Measurements from ENCODE around the gene RCHY1.
"Not testable (repeated sequence)": the region's sequence is repeated elsewhere in the genome, so short reads cannot be mapped to it uniquely, and the experiment has no call there.

The RCHY1 gene

DNA sequence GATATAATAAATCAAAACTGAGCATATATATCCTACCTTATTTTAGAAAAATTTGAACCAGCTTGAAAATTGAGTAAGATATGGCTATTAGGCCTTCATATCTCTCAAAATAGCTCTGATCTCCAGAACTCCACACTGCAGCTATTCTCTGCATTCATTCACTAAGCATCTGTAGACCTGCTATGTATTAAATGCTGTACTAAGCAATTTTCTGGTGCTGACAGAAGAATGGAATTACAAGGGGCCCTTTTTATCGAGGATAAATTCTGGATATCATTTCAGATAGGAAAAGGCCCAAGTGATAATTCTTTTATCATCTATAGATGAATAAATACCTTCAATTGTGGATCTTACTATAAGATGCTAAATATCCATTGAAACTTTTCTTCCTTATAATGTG, 1.9 kb upstream of the RCHY1 start:
- no peak for DNase-seq (ENCODE audit: low read depth, low spot score)

DNA sequence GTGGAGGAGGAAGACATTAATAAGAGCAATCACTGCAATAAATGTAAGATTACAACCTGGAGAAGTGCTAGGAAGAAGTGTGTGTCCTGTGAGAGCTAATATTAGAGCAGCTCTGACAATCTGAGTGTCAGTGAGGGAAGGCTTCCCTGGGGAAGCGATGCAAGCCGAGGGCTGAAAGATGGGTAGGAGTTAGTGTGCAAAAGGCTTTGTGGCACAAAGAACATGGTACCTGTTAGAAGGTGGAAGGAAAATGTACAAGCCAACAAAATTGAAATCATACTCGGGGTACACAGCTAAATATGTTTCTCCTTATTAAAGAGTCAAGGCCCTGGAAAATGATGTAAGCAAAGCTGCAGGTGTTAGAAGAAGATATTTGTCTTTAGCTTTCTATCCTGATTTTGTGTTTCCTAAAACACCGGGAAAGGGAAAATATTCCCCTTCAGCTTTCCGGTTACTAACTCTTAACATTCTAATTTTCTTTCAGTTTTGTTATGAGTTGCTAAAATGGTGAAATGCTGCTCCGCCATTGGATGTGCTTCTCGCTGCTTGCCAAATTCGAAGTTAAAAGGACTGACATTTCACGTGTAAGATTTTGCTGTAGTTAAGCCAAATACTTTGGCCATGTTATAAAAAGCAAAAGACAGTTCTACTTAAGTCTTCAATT, 878 bp upstream of the RCHY1 start:
- DNase-seq (ENCODE audit: low read depth, low spot score) = no peak

DNA sequence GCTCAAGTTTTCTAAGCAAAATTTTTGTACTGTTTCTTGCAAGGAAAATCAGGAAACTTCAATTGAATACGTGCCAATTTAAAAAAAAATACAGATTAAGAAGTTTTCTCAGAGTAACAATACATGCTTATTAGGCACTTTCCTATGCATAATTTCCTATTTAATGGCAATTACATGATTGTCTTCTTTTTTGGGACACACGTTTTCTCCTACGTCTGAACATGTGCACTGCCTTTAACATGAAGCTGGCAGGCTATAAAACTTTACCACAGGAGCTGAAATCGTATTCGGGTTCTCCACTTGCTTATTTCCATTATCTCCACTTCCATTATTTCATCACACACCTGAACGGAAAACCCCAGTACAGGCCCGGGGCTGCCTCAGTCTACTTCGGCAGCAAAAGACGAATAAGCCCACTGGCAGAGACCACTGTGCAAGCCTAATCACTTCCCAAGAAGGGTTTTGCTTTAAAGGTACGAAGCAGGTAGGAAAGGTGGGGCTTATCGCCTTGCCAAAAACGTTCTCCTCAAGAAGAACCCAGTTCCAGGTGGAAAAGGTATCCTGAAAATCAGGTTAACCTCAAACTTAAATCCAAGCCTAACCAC, 575 bp downstream of the RCHY1 start:
- no peak for DNase-seq (ENCODE audit: low read depth, low spot score)

DNA sequence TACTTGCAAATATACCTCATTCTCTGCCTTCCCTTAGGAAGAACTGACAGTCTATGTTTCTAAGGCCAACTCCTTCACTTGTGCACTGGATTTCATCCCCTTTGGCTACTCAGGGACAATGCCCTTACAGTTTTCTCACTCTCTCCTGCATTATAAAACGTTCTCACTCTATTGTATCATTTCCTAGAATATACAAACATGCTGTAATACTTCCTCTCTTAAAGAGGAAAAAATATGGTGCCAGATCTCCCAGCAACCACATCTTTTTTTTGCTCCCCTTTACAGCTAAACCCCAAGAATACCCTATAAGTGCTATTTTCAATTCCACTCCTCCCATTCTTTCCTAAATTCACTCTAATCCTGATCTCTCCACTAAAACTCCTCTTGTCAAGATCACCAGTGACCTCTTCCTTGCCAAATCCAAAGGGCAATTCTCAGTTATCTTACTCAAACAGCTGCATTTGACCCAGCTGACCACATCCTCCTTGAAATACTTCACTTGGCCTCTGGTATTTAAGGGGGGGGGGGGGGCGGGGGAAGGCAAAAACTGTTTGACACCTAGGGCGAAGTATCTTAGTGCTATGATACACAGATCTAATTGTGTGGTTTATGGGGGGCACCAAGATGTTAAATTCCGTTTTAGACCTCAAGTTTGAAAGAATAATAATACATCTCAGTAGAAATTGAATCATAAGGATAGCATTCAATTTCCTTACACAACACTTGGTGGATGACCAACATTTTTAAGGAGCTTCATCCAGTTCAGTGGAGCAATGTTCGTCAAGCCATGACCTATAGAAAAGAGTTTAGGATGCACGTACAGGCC, 1.6 kb downstream of the RCHY1 start:
- DNase-seq (ENCODE audit: low read depth, low spot score) = peak; percentile 49

DNA sequence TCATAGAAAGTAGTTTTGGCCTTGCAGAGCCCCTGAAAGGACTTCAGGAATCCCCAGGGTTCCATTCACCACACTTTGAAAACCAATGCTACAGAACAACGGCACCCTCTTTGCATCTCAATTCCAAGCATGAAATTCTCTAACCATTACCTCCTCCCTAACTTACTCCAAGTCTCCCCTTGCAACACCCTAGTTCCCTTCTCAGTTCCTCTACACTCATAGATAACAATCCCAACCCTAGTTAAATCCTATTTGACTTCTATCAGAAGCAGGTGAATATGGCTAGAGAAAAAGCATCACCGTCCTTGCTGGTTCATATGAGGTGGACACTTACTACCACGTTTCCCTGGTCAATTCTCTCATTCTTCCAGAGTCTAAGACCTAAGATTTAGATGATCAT, 2.4 kb downstream of the RCHY1 start:
- no peak for DNase-seq (ENCODE audit: low read depth, low spot score)

DNA sequence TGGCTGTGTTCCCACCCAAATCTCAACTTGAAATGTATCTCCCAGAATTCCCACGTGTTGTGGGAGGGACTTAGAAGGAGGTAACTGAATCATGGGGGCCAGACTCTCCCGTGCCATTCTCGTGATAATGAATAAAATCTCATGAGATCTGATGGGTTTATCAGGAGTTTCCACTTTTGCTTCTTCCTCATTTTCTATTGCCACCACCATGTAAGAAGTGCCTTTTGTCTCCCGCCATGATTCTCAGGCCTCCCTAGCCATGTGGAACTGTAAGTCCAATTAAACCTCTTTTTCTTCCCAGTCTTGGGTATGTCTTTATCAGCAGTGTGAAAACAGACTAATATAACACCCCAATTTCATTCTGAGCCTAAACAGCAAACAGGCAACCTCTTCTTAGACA, 4.6 kb downstream of the RCHY1 start:
- DNase-seq (ENCODE audit: low read depth, low spot score) = not testable (repeated sequence)

DNA sequence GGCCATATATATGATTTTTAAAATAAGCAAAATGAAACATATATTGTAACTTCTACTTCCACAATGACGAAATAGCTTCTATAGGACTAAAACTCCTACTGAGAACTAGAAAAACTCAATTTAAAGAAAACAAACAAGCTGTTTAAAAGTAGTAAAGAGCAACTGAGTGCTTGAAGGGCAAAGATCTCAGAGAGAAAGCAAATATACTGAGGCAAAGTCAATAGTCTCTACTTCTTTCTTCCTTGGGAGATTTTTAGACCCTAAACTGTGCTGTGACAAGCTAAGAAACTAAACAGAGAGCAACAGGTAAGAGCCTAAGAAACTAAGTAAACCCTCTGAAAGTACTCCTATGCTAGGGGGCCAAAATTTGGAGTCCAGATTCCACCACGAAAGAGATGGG, 8.6 kb downstream of the RCHY1 start:
- DNase-seq (ENCODE audit: low read depth, low spot score) = no peak

DNA sequence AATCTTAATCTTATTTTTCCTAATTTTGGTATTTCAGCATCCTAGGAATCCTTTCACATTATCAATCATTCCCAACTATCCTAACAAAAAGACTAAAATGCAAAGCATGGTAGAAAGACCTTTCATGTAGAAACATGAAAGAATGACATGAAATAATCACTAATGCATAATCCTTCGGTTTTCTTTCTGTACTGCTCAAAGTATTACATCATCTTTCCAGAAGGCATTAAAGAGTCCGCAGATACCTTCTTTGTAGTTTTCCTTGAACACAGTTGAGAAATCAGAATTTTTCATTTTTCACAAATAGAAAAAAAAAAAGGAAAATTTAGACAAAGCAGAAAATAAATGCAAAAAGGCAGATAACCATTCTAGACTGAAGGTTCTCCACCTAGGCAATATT, 11.5 kb downstream of the RCHY1 start:
- DNase-seq (ENCODE audit: low read depth, low spot score) = no peak

DNA sequence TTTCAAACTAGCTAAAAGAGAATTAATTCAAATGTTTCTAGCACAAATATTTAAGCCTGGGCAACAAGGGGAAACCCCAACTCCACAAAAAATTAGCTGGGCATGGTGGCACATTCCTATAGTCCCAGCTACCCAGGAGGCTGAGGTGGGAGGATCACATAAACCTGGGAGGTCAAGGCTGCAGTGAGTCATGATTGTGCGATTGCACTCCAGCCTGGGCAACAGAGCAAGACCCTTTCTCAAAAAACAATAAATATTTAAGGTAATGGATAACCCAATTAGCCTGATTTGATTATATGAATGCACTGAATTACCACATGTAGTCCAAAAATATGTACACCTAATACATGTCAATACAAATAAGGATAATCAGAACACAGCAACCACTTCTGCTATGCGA, 14.3 kb downstream of the RCHY1 start:
- no peak for DNase-seq (ENCODE audit: low read depth, low spot score)

DNA sequence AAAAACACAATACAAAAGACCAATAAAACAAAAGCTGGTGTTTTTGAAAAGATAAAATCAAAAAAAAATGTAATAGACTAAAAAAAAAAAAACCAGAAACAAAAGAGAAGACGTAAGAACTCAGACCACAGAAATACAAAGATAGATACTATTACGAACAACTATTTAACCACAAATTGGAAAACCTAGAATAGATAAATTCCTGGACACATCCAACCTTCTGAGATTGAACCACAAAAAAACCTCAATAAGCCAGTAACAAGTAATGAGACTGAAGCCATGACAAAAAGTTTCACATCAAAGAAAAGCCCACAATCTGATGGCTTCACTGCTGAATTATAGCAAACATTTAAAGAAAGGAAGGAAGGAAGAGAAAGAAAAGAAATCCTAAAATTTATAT, 16.2 kb downstream of the RCHY1 start:
- DNase-seq (ENCODE audit: low read depth, low spot score) = no peak

DNA sequence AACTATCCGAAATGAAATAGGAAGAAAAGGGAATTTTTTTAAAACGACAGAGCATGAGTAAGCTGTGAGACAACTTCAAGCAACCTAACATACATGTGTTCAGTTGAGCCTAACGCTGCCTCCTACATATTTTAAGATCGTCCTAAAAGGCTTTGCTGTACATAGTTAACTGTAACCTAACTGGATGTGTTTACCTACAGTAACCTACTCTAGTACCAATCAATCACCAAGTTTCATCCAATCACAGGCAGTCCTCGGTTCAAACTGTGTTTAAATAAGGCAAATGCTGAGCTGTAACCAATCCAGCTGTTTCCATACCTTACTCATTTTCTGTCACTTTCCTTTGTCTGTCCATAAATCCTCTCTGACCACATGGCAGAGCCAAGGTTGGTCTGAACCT, 17.1 kb downstream of the RCHY1 start:
- DNase-seq (ENCODE audit: low read depth, low spot score) = no peak

DNA sequence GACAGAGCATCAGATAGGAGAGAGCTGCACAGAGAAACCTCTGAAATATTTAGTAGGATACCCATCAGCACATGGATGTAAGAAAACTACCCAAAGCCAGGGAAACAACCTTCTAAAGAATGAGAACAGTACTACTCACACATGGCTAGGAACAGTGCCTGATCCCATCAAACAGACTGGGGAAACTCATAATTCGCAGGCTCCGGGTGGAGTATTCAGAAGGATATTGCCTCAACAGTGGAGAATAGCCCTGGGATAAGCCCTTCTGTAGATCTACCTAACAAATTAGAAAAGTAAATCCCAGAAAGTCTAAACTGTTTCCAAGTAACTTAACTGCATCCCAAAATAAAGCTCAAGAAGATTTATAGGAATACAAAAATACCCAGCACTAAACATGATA, 17.8 kb downstream of the RCHY1 start:
- no peak for DNase-seq (ENCODE audit: low read depth, low spot score)

DNA sequence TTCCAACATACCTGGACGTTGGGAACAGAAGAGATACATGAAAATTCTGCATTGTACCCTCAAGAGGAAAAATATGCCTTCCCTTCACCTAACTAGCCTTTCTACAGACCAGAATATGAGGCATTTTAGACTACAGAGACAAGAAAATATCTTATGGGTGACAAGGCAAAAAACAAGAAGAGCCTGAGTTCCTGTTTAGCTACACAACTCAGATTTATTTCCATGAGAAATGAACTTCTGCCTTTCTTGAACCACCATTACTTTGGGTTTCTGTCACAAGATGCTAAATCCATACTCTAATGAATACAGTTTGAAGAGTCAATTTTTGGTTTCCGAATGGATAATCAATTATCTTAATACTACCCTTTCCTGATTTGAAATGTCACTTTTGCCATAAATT, 18.7 kb downstream of the RCHY1 start:
- DNase-seq (ENCODE audit: low read depth, low spot score) = no peak

DNA sequence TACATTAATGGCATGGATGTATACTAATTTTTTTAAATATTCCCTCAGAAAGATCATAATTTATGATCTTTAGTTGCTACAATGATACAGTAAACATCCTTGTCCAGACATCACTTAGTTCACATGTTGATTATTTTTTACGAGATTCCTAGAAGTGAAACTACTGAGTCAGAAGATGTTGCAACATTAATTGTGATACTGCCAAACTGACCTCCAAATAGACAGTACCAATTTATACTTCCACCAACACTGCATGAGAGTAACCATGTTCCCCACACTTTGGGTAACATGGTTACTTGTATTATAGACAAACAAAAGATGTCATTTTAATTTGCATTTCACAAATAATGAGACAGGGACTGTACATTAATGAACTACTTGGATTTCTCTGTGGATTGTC, 19.6 kb downstream of the RCHY1 start:
- DNase-seq (ENCODE audit: low read depth, low spot score) = peak; percentile 27

DNA sequence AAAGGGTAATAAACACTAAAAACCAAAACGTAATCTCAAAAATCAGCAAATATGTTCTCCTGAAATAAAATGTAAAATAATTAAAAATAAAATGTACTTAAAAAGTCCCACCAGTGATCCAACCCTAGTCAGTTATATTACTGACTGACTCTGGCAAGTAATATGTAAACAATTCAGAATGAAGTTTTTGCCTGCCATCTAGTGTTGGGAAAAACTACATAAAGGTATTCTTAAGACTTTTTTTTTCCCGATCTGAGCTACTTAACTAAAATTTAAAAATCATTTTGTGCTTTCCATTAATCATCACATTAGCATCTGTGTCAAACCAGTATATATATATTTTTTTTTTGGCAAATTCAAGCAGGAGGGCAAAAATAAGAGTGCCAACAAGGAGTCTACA, 24.0 kb downstream of the RCHY1 start:
- DNase-seq (ENCODE audit: low read depth, low spot score) = peak; percentile 23

DNA sequence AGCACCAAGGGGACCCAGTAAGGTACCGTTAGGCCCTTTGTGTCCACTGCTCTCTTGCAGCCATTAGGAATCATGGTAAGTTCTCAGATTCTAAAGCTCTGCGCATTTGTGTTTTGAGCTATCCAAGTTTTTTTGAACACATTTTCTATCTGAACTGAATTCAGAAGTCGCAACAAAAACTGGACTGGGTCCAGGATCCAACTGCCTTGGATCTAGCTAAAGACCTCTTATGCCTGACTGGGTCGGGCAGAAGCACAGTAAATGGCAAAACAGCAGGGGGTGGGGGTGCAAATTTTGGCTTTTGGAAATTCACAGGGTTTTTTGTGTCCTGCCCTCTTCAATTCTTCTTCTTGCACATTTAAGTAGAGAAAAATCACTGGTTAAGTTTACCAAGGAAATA, 30.0 kb downstream of the RCHY1 start:
- peak; percentile 17 for DNase-seq (ENCODE audit: low read depth, low spot score)

DNA sequence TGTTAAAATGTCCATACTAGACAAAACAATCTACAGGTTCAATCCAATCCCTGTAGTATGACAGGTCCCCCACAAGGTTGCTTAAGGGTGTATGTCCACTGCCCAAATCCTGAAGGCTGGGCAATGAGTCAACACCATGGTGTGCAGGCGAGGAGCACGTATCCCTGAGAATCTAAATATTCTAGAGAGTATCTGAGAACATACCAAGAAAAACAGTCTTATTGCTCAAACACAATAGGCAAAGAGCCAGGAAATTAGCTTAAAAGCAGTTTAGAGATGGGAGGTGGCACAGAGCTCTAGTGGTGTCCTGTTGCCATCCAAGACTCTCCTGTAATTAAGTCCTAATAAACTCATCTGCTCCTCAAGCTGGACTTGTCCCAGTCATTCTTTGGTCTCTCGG, 37.0 kb downstream of the RCHY1 start:
- DNase-seq (ENCODE audit: low read depth, low spot score) = no peak

DNA sequence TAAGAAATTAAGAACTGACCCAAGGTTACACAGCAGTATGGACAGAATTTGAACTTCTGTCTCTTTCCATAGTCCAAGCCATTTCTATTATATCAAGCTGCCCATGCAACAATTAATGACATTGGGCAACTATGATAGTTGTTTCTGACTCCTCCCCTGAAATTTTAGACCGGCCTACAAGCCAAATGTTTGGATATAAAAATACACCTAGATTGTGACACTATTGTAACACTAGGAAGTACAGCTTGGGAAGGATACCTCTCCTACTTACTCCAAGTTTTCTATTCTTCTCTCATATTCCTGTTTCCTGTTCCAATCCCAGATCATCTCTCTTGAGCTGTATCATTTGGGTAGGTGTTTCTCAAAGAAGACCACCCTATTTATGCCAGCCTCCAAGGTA, 43.5 kb downstream of the RCHY1 start:
- no peak for DNase-seq (ENCODE audit: low read depth, low spot score)

DNA sequence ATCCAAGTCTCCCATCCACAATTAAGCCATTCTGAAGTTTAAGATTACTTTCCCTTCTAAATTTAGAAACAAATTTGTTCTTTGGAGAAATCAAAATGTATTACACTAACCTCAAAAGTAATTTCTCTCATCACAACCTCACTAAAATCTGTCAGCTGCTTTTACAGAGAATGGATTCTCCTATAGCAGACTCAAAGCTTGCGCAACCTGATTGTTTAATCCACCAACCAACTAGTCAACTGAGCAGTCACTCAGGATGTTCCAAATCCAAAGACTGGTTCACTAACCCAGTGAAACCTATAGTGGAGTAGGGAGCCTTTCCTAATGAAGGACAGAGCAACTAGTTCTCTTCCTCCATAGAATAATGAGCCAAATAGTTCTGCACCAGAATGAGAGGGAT, 44.3 kb downstream of the RCHY1 start:
- DNase-seq (ENCODE audit: low read depth, low spot score) = no peak

DNA sequence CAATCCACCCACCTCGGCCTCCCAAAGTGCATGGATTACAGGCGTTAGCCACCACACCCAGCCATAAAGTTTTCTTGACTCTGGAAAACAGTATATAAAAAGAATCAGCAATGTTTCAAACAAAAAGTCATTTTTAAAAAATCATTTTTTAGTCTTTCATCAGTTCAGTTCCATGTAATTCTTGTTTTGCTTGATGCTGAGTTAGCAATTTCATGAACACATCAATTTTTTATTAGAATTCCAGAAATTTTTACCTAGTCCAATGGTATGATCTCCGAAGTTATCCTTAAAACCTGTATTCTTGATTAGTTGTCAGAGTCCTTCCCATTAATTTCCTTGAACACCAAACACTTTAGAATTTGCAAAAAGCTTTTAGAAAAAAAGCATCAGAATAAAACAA, 56.8 kb downstream of the RCHY1 start:
- no peak for DNase-seq (ENCODE audit: low read depth, low spot score)

DNA sequence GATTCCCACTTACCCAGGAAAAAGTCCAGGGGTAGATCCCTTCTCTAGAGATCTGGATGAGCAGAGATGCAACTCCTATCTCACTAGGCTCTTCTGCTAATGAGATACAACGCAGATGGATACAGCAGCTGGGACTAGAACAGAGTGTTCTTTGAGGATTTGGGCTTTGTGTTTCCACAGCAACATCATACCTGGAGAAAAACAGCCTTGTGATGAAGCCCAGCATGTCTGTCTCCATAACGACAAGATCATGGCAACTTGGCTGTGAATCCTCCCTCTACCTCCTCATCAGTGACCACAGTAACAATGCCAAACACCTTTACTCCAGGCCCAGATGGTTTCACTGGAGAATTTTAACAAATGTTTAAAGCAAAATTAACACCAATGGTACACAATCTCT, 80.1 kb downstream of the RCHY1 start:
- DNase-seq (ENCODE audit: low read depth, low spot score) = no peak

DNA sequence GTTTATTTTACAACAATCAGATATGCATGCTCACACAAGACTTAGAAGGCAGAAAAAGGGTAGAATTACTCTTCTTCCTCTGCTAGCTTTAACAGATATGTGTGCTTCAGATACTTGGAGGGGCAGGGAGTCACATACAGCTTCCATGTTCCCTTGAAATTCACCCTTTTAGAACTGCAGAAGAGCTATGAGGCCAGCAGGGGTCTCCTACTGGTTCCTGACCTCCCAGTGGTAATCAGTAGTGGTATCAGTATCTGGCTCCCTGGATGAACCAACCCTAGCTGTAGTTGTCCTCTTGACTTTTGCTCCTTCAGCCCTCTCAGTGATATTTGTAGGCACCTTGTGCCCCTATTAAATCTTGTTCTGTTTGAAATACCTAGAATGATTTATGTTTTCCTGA, 81.5 kb downstream of the RCHY1 start:
- peak; percentile 16 for DNase-seq (ENCODE audit: low read depth, low spot score)

DNA sequence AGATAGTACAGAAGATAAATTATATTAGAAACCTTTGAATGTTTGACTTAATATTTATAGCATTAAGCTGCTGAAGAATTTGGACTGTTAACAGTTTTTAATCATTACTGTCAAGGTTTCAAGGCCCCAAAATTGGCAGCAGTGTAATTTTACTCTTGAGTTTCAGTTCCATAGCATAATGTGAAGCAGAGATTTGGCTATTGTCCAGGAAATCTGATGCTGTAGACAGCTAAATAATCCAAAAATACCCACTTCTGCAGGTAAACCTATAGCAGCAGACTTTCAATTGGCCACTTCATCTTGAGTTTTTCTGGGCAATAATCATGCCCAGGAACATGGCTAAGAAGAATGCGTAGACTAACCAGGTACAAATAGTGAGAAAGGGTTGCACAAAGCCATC, 85.0 kb downstream of the RCHY1 start:
- DNase-seq (ENCODE audit: low read depth, low spot score) = no peak
